Measurements from ENCODE around the gene FGD4. TPM values are rescaled to one million over a fixed set of nuclear protein-coding genes. Genes with fewer than 3 reads are reported as not detected.

Gene FGD4
- total and polyA plus RNA-seq, 2 donors (not counting 3 experiments of a cell fraction or from before 2014, with no cell fraction given) = 6.6 to 44.7 TPM

DNA sequence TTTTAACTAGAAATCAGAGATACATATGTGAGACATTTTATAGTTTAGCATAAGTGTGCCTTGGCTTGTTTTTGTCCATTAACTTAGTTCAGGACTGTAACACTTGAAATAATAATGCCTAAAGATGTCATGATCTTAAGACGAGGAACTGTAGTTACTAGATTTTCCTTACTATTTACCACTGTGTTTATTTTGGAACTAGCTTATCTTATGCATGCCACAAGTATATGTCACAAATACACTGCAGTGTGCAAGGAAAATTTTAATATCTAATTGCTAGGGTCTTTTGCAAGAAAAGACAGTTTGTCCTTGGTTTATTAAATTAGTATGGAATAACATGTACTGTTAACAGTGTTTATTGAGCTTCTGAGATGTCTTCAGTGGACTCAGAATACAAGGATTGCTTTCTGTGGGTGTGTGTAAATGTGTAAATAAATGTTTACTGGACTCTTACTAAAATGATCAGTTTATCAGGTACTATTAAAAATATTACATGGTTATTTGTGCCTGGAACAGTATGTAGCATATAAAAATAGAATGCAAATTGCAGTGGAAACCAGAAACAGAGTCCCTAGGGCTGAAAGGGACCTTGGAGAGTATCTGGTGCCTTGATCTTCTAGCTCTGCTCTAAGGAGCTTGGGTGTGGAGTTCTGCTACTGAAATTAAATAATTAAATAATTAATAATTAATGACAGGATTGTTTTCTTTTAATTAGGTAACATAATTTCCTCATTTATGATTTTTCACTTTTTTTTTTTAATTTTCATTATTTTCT lies 58.1 kb downstream of the FGD4 start:
- no TSS peak for BruUV-seq (replicated peaks)
- no peaks in the 10 kb centered on the region for H3K27me3 ChIP-seq (ENCODE audit: control insufficient read depth in 2 of 2, insufficient read depth in 2 of 2, low read length in 2 of 2)
- no peaks in the 10 kb centered on the region for H3K36me3 ChIP-seq (ENCODE audit: control insufficient read depth in 2 of 2, extremely low read depth in 1 of 2, insufficient read depth in 2 of 2, low read length in 2 of 2)
- H4K20me1 ChIP-seq (replicated peaks; ENCODE audit: control insufficient read depth, extremely low read depth, insufficient read depth, low read length) = no peaks in the 10 kb centered on the region
- H3K79me2 ChIP-seq (ENCODE audit: control insufficient read depth, insufficient read depth, low read length) = peaks cover 22% of the 10 kb centered on the region
- FAIRE-seq (peak; percentile 59), DNase-seq (ENCODE audit: low read depth, low spot score) (peak; percentile 71)
- H3K9me1 ChIP-seq (replicated peaks; ENCODE audit: control insufficient read depth, extremely low read depth, insufficient read depth, low read length) = no peaks in the 10 kb centered on the region
- TF ChIP-seq FOS (IDR thresholded peaks at IDR 0.05; ENCODE audit: borderline replicate concordance, insufficient read depth, low read length) (peak; percentile 48), EZH2 (IDR thresholded peaks at IDR 0.05; ENCODE audit: borderline replicate concordance, low read depth, low read length, severe bottlenecking) (no peak), MYC (IDR thresholded peaks at IDR 0.05; ENCODE audit: low read depth, low read length) (no peak), JUN (IDR thresholded peaks at IDR 0.05; ENCODE audit: borderline replicate concordance, insufficient read depth, insufficient read length, low read depth) (peak; percentile 35), GATA2 (IDR thresholded peaks at IDR 0.05; ENCODE audit: insufficient read depth, insufficient read length, low read depth, low read length) (peak; percentile 77), MAX (IDR thresholded peaks at IDR 0.05; ENCODE audit: insufficient read depth, insufficient read length) (no peak), CTCF (IDR thresholded peaks at IDR 0.05; ENCODE audit: extremely low read depth in 1 of 2, insufficient read depth in 1 of 2, low read depth in 1 of 2, low read length in 2 of 2) (no peak), POLR2A (IDR thresholded peaks at IDR 0.05; ENCODE audit: low read depth, low read length) (no peak), POLR2AphosphoS5 (IDR thresholded peaks at IDR 0.05; ENCODE audit: insufficient read depth, low read depth, low read length) (no peak)
- peak overlapping the region; percentile 99 for H3K4me2 ChIP-seq (ENCODE audit: insufficient read depth, low read length)
- dilution Hi-C loops (cut with MboI; ENCODE audit: extremely low pct_ligation_motif_present, low sequenced_read_pairs) (no loop called here), intact Hi-C loops (cut with micrococcal nuclease) (loop anchor here (1.0 to 10.0 kb wide), 2 partner anchors 29 to 803 kb away; partner anchors contain the start of gene ETFBKMT)
- peak overlapping the region; percentile 89 for H3K27ac ChIP-seq (ENCODE audit: insufficient read depth, low read depth, low read length)
- POLR2A ChIA-PET = interaction anchor here (0.6 kb wide), 1 partner anchor 56 kb away, joined by 6 read pairs; no protein-coding TSS in a partner anchor
- H3K9me3 ChIP-seq (replicated peaks; ENCODE audit: control insufficient read depth, insufficient read depth, low read length) = no peaks in the 10 kb centered on the region
- peaks cover 50% of the 10 kb centered on the region for H3K4me1 ChIP-seq (ENCODE audit: control insufficient read depth, extremely low read depth, insufficient read depth, low read length)
- H3K9ac ChIP-seq (replicated peaks; ENCODE audit: extremely low read depth, insufficient read depth, low read length) = peak overlapping the region; percentile 86
- CTCF ChIA-PET = interaction anchor here (0.6 to 4.6 kb wide), 21 partner anchors 11 to 1131 kb away, joined by 3 to 37 read pairs (median 6); partner anchors contain the start of genes FGD4 and YARS2
- peak overlapping the region in 1 of 3 experiments; percentile 26 for H3K4me3 ChIP-seq (replicated peaks in 1 of 3; ENCODE audit: insufficient read depth in 1 of 3, low read depth in 1 of 3, low read length in 3 of 3)
- no peak overlapping the region for H2AFZ ChIP-seq (ENCODE audit: low read depth, low read length)

All from endothelial cell of umbilical vein (primary cell).